T-helper 17 cell (primary cell): ENCODE results near the gene EBP. TPM values are rescaled to one million over a fixed set of nuclear protein-coding genes. Genes with fewer than 3 reads are reported as not detected.
"Not testable (repeated sequence)": the region's sequence is repeated elsewhere in the genome, so short reads cannot be mapped to it uniquely, and the experiment has no call there.

Experiments used
- ATAC-seq: fragments of 150-1000 bp; cut with Tn5 transposase; 2 replicates; pipeline ENCODE4 v1.10.0; 2021; ENCODE audit warnings: mild to moderate bottlenecking, moderate library complexity
- DNase-seq, 3 donors: peaks; one replicate each; pipeline versions ENCODE4 v3.0.0 to v3.0.0-alpha.2; 2020 to 2021
- H3K9me3 ChIP-seq: one replicate; pipeline ENCODE4 v1.7.0; 2013; ENCODE audit warnings: low read length, mild to moderate bottlenecking; ENCODE audit not compliant: control insufficient read depth, poor library complexity, severe bottlenecking
- H3K27ac Mint-ChIP-seq: one replicate; pipeline ENCODE4 v1.8.0; 2022; ENCODE audit warnings: mild to moderate bottlenecking, moderate library complexity, mixed read lengths
- H3K27me3 Mint-ChIP-seq: one replicate; pipeline ENCODE4 v1.8.0; 2022; ENCODE audit warnings: mixed read lengths
- H3K36me3 Mint-ChIP-seq: one replicate; pipeline ENCODE4 v1.8.0; 2022; ENCODE audit warnings: low read depth, mixed read lengths
- H3K4me1 Mint-ChIP-seq: one replicate; pipeline ENCODE4 v1.8.0; 2022; ENCODE audit warnings: mild to moderate bottlenecking, mixed read lengths
- H3K4me3 Mint-ChIP-seq: one replicate; pipeline ENCODE4 v1.8.0; 2022; ENCODE audit warnings: mild to moderate bottlenecking, moderate library complexity, mixed read lengths
- total RNA-seq, 4 donors: library from RNA in 2 of 4; stranded (reverse) in 2 of 4; gene quantifications; one replicate each; pipeline ENCODE4 v1.2.3 and lab custom pipeline; 2022 to 2026

Gene EBP
- total RNA-seq, 2 donors from 2014 or later: 43.9 to 53.6 TPM

GRCh38 chrX:48519481-48519880, 2.1 kb upstream of the EBP start:
- not testable (repeated sequence) for H3K27me3 Mint-ChIP-seq, H3K4me3 Mint-ChIP-seq, ATAC-seq, DNase-seq, H3K9me3 ChIP-seq, H3K27ac Mint-ChIP-seq, H3K36me3 Mint-ChIP-seq
- peaks cover 21% of the 10 kb centered on the region for H3K4me1 Mint-ChIP-seq

- Mint-ChIP-seq H3K4me1 (peaks cover 21% of the 10 kb centered on the region), H3K36me3 (peaks cover 3% of the 10 kb centered on the region), H3K4me3 (peak overlapping the region; percentile 86), H3K27ac (peak overlapping the region; percentile 95), H3K27me3 (no peaks in the 10 kb centered on the region)
- no peak for ATAC-seq
- no peak for DNase-seq
- no peaks in the 10 kb centered on the region for H3K9me3 ChIP-seq
These were observed 1.2 kb upstream of the EBP start for GRCh38 chrX:48520455-48520854.

- Mint-ChIP-seq H3K27ac (peak overlapping the region; percentile 95), H3K36me3 (peaks cover 3% of the 10 kb centered on the region), H3K27me3 (no peaks in the 10 kb centered on the region), H3K4me1 (peaks cover 21% of the 10 kb centered on the region), H3K4me3 (peak overlapping the region; percentile 86)
- H3K9me3 ChIP-seq: no peaks in the 10 kb centered on the region
- DNase-seq: no peak
- no peak for ATAC-seq
These were observed 644 bp upstream of the EBP start for GRCh38 chrX:48520976-48521352.

GRCh38 chrX:48522291-48522690, 683 bp downstream of the EBP start:
- peak overlapping the region; percentile 86 for H3K4me3 Mint-ChIP-seq
- no peaks in the 10 kb centered on the region for H3K9me3 ChIP-seq
- H3K27me3 Mint-ChIP-seq: no peaks in the 10 kb centered on the region
- H3K4me1 Mint-ChIP-seq: peaks cover 14% of the 10 kb centered on the region
- peaks cover 4% of the 10 kb centered on the region for H3K36me3 Mint-ChIP-seq
- no peak for DNase-seq
- H3K27ac Mint-ChIP-seq: peak overlapping the region; percentile 95
- no peak for ATAC-seq

GRCh38 chrX:48523682-48524081, 2.1 kb downstream of the EBP start:
- Mint-ChIP-seq H3K4me1 (peaks cover 14% of the 10 kb centered on the region), H3K4me3 (peak overlapping the region; percentile 74), H3K27ac (no peak overlapping the region), H3K27me3 (no peaks in the 10 kb centered on the region), H3K36me3 (peaks cover 6% of the 10 kb centered on the region)
- no peaks in the 10 kb centered on the region for H3K9me3 ChIP-seq
- ATAC-seq: no peak
- no peak for DNase-seq

GRCh38 chrX:48525853-48526252, 4.2 kb downstream of the EBP start:
- not testable (repeated sequence) for H3K4me3 Mint-ChIP-seq, H3K36me3 Mint-ChIP-seq, H3K27me3 Mint-ChIP-seq, ATAC-seq, H3K9me3 ChIP-seq, DNase-seq, H3K4me1 Mint-ChIP-seq, H3K27ac Mint-ChIP-seq

- Mint-ChIP-seq H3K27me3 (no peaks in the 10 kb centered on the region), H3K36me3 (peaks cover 6% of the 10 kb centered on the region), H3K4me3 (no peak overlapping the region), H3K4me1 (peaks cover 8% of the 10 kb centered on the region), H3K27ac (no peak overlapping the region)
- DNase-seq (no peak), ATAC-seq (no peak)
- H3K9me3 ChIP-seq: no peaks in the 10 kb centered on the region
These were observed 9.1 kb downstream of the EBP start for GRCh38 chrX:48530736-48531135.

GRCh38 chrX:48531358-48531959, 9.9 kb downstream of the EBP start:
- Mint-ChIP-seq H3K4me1 (peaks cover 8% of the 10 kb centered on the region), H3K27ac (peak overlapping the region; percentile 72), H3K4me3 (peak overlapping the region; percentile 25), H3K36me3 (peaks cover 5% of the 10 kb centered on the region), H3K27me3 (no peaks in the 10 kb centered on the region)
- no peaks in the 10 kb centered on the region for H3K9me3 ChIP-seq
- no peak for DNase-seq
- peak; percentile 33 for ATAC-seq

GRCh38 chrX:48532161-48532560, 10.6 kb downstream of the EBP start:
- Mint-ChIP-seq H3K4me3 (no peak overlapping the region), H3K36me3 (peaks cover 2% of the 10 kb centered on the region), H3K27ac (peak overlapping the region; percentile 72), H3K27me3 (no peaks in the 10 kb centered on the region), H3K4me1 (peaks cover 8% of the 10 kb centered on the region)
- DNase-seq (no peak), ATAC-seq (no peak)
- no peaks in the 10 kb centered on the region for H3K9me3 ChIP-seq

- no peak overlapping the region for H3K27ac Mint-ChIP-seq
- no peak for ATAC-seq
These were observed 11.6 kb downstream of the EBP start for GRCh38 chrX:48533165-48533564.

GRCh38 chrX:48538641-48539344, 17.2 kb downstream of the EBP start:
- Mint-ChIP-seq H3K36me3 (no peaks in the 10 kb centered on the region), H3K27me3 (no peaks in the 10 kb centered on the region), H3K27ac (peak overlapping the region; percentile 86), H3K4me1 (peaks cover 16% of the 10 kb centered on the region), H3K4me3 (no peak overlapping the region)
- DNase-seq: no peak
- ATAC-seq: no peak
- H3K9me3 ChIP-seq: no peaks in the 10 kb centered on the region

More at GRCh38 chrX:48533165-48533564, 11.6 kb downstream of the EBP start:
- Mint-ChIP-seq H3K4me3 (no peak overlapping the region), H3K27me3 (no peaks in the 10 kb centered on the region), H3K4me1 (peaks cover 8% of the 10 kb centered on the region), H3K36me3 (peaks cover 2% of the 10 kb centered on the region)
- H3K9me3 ChIP-seq: no peaks in the 10 kb centered on the region
- DNase-seq: no peak

- peak within 1 kb of the TSS; percentile 89 for H3K4me3 Mint-ChIP-seq
- H3K27me3 Mint-ChIP-seq: no peaks in the 10 kb centered on the region
- H3K4me1 Mint-ChIP-seq: peaks cover 16% of the 10 kb centered on the region
- ATAC-seq: peak; percentile 89
- peak; percentile 89 to 95 (median 93) for DNase-seq
- H3K9me3 ChIP-seq: no peaks in the 10 kb centered on the region
- peak within 1 kb of the TSS; percentile 86 for H3K27ac Mint-ChIP-seq
- no peaks in the 10 kb centered on the region for H3K36me3 Mint-ChIP-seq
These were observed 17.9 kb downstream of the EBP start, which contains the start of gene TBC1D25 for GRCh38 chrX:48539345-48540027. TSS of gene TBC1D25 (plus strand) at chrX:48539714. CDS start at chrX:48539798, 84 bp downstream.

- peak overlapping the region; percentile 86 for H3K27ac Mint-ChIP-seq
- peaks cover 16% of the 10 kb centered on the region for H3K4me1 Mint-ChIP-seq
- H3K4me3 Mint-ChIP-seq: peak overlapping the region; percentile 89
These were observed 18.4 kb downstream of the EBP start for GRCh38 chrX:48540028-48540375.

More at GRCh38 chrX:48540028-48540375, 18.4 kb downstream of the EBP start:
- H3K27me3 Mint-ChIP-seq: no peaks in the 10 kb centered on the region
- DNase-seq: peak; percentile 22 to 51 (median 23)
- H3K9me3 ChIP-seq: no peaks in the 10 kb centered on the region
- no peaks in the 10 kb centered on the region for H3K36me3 Mint-ChIP-seq
- peak; percentile 59 for ATAC-seq
